Bronchial epithelial cell (primary cell): ENCODE data around the gene FRMD4A. TPM values are rescaled to one million over a fixed set of nuclear protein-coding genes. Genes with fewer than 3 reads are reported as not detected.

Experiments
- DNase-seq: peaks from one replicate; pipeline ENCODE4 v3.0.0-alpha.2; 2010; ENCODE audit warnings: low read depth
- FAIRE-seq: peaks from 2 replicates; lab custom pipeline; 2011; peaks lifted over from hg19 to GRCh38; lab: Jason Lieb, UNC
- H3K27me3 ChIP-seq: 2 replicates; pipeline ENCODE4 v1.5.1; 2011; ENCODE audit warnings: low read length; ENCODE audit not compliant: control insufficient read depth, insufficient read depth
- H3K36me3 ChIP-seq: 2 replicates; pipeline ENCODE4 v1.5.1; 2011; ENCODE audit warnings: low read length; ENCODE audit not compliant: control insufficient read depth, insufficient read depth
- H3K4me3 ChIP-seq: 2 replicates; pipeline ENCODE4 v1.5.1; 2011; ENCODE audit warnings: mild to moderate bottlenecking, low read depth, low read length, control low read depth
- total RNA-seq: library from RNA; depleted of rRNA; stranded (reverse); fragments of >200 nt; gene quantifications from 2 replicates; pipeline ENCODE4 v1.2.1, GENCODE V29; 2014
- TF ChIP-seq, protein P1 (sequence below): IDR thresholded peaks from 2 replicates; pipeline ENCODE4 v1.5.1; 2011; ENCODE audit warnings: mild to moderate bottlenecking, moderate library complexity, low read length, control low read depth, inconsistent platforms; ENCODE audit not compliant: insufficient read depth, severe bottlenecking

Gene FRMD4A
- total RNA-seq, 1 donor from 2014 or later, result 3.2 TPM

GRCh38 chr10:14086596-14086995, 244.1 kb downstream of the FRMD4A start:
- no peak for FAIRE-seq
- Histone ChIP-seq H3K36me3 (no peaks in the 10 kb centered on the region), H3K27me3 (no peaks in the 10 kb centered on the region), H3K4me3 (no peak overlapping the region)
- TF ChIP-seq, protein P1, sequence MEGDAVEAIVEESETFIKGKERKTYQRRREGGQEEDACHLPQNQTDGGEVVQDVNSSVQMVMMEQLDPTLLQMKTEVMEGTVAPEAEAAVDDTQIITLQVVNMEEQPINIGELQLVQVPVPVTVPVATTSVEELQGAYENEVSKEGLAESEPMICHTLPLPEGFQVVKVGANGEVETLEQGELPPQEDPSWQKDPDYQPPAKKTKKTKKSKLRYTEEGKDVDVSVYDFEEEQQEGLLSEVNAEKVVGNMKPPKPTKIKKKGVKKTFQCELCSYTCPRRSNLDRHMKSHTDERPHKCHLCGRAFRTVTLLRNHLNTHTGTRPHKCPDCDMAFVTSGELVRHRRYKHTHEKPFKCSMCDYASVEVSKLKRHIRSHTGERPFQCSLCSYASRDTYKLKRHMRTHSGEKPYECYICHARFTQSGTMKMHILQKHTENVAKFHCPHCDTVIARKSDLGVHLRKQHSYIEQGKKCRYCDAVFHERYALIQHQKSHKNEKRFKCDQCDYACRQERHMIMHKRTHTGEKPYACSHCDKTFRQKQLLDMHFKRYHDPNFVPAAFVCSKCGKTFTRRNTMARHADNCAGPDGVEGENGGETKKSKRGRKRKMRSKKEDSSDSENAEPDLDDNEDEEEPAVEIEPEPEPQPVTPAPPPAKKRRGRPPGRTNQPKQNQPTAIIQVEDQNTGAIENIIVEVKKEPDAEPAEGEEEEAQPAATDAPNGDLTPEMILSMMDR, result no peak
- no peak for DNase-seq

GRCh38 chr10:14084875-14085274, 245.8 kb downstream of the FRMD4A start:
- DNase-seq (no peak), FAIRE-seq (no peak)
- H3K27me3 ChIP-seq, result no peaks in the 10 kb centered on the region
- H3K4me3 ChIP-seq, result no peak overlapping the region
- H3K36me3 ChIP-seq, result no peaks in the 10 kb centered on the region
- TF ChIP-seq, protein P1, result no peak

DNA sequence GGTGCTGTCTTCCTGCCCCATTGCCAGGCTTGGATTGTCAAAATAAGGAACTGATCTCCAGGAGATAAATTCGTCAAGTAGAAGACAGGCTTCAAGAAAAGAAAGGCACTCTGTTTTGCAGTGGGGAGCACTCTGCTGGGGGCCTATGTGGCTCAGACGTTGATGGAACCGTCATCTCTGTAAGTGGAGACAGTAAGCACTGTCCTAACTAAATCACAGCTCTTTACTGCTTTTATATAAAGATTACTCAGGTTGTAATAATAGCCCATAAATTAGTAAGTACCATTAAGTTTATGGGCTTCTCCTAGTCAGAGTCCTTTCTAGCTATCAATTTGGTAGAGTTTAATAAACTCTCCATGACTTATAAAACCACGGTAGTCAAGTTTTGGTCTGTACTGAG, 249.9 kb downstream of the FRMD4A start:
- DNase-seq, result no peak

GRCh38 chr10:14077430-14077829, 253.3 kb downstream of the FRMD4A start:
- H3K27me3 ChIP-seq, result no peaks in the 10 kb centered on the region
- TF ChIP-seq, protein P1, result no peak
- H3K4me3 ChIP-seq, result no peak overlapping the region
- H3K36me3 ChIP-seq, result no peaks in the 10 kb centered on the region
- FAIRE-seq (no peak), DNase-seq (no peak)

More for the DNA sequence above, 249.9 kb downstream of the FRMD4A start:
- no peak for FAIRE-seq
- TF ChIP-seq, protein P1, result no peak
- H3K27me3 ChIP-seq, result no peaks in the 10 kb centered on the region
- no peaks in the 10 kb centered on the region for H3K36me3 ChIP-seq
- no peak overlapping the region for H3K4me3 ChIP-seq

- DNase-seq (peak; percentile 100), FAIRE-seq (peak; percentile 97)
- Histone ChIP-seq H3K4me3 (no peak overlapping the region), H3K36me3 (no peaks in the 10 kb centered on the region), H3K27me3 (no peaks in the 10 kb centered on the region)
- TF ChIP-seq, protein P1, result no peak
Measured at GRCh38 chr10:14074062-14074884, 256.5 kb downstream of the FRMD4A start.
